Measurements from ENCODE around the gene CACNA2D1. TPM values are rescaled to one million over a fixed set of nuclear protein-coding genes. Genes with fewer than 3 reads are reported as not detected.

The CACNA2D1 gene
- polyA plus RNA-seq, 1 experiment: 19.5 TPM

DNA sequence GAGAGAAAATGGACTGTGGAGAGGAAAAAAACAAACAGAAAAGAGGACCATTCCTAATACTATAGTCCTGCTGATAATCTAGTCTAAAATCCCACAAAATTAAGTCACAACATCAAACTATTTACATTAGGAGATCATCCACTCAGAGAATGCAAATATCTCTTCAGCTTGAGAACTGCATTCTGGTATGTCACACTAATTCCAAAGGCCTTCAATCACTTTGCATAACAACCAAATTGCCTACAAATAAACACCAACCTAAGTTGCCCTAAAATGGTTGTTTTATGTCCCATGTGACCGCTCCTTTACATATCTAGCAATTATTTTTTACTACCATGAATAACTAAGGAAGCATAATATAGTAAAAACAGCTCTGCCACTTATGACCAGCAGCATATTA, 264.3 kb downstream of the CACNA2D1 start:
- TF ChIP-seq, protein P1, sequence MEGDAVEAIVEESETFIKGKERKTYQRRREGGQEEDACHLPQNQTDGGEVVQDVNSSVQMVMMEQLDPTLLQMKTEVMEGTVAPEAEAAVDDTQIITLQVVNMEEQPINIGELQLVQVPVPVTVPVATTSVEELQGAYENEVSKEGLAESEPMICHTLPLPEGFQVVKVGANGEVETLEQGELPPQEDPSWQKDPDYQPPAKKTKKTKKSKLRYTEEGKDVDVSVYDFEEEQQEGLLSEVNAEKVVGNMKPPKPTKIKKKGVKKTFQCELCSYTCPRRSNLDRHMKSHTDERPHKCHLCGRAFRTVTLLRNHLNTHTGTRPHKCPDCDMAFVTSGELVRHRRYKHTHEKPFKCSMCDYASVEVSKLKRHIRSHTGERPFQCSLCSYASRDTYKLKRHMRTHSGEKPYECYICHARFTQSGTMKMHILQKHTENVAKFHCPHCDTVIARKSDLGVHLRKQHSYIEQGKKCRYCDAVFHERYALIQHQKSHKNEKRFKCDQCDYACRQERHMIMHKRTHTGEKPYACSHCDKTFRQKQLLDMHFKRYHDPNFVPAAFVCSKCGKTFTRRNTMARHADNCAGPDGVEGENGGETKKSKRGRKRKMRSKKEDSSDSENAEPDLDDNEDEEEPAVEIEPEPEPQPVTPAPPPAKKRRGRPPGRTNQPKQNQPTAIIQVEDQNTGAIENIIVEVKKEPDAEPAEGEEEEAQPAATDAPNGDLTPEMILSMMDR (IDR thresholded peaks at IDR 0.05; ENCODE audit: low read depth, low read length): no peak
- Histone ChIP-seq H3K9me3 (ENCODE audit: control insufficient read depth, insufficient read depth, low read length) (no peaks in the 10 kb centered on the region), H3K27me3 (ENCODE audit: control insufficient read depth, insufficient read depth, low read length) (no peaks in the 10 kb centered on the region), H3K27ac (ENCODE audit: low read depth, low read length) (no peak overlapping the region), H3K4me3 (ENCODE audit: low read depth, low read length) (no peak overlapping the region)
- no peak for DNase-seq (ENCODE audit: low read depth, low spot score)
- CTCF ChIA-PET: no interaction called here
- POLR2A ChIA-PET: no interaction called here

DNA sequence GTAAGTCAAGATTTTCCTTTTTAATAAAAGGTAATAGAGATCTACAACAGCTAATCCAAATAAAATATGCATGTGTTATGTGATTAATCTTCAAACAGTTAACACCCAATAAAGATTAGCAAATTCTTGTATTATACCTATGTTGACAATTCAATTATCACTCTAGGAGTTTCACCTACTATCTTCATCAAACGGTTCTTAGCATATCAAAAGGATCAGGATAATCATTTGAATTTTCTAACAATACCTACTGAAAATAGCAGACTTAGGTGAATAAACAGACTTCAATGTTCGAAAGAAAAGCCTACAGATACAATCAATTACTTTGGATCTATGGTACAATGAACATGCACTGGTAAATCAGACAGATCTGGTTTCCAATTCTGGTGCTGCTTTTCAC, 268.3 kb downstream of the CACNA2D1 start:
- ChIA-PET CTCF (interaction anchor here (0.8 to 3.2 kb wide), 3 partner anchors 9 to 306 kb away, joined by 3 to 8 read pairs (median 3); no protein-coding TSS in a partner anchor), POLR2A (interaction anchor here (0.6 kb wide), 1 partner anchor 113 kb away, joined by 4 read pairs; no protein-coding TSS in a partner anchor)
- H3K27me3 ChIP-seq (ENCODE audit: control insufficient read depth, insufficient read depth, low read length): no peaks in the 10 kb centered on the region
- H3K4me3 ChIP-seq (ENCODE audit: low read depth, low read length): no peak overlapping the region
- TF ChIP-seq, protein P1 (IDR thresholded peaks at IDR 0.05; ENCODE audit: low read depth, low read length): no peak
- H3K9me3 ChIP-seq (ENCODE audit: control insufficient read depth, insufficient read depth, low read length): no peaks in the 10 kb centered on the region
- no peak overlapping the region for H3K27ac ChIP-seq (ENCODE audit: low read depth, low read length)
- DNase-seq (ENCODE audit: low read depth, low spot score): no peak

DNA sequence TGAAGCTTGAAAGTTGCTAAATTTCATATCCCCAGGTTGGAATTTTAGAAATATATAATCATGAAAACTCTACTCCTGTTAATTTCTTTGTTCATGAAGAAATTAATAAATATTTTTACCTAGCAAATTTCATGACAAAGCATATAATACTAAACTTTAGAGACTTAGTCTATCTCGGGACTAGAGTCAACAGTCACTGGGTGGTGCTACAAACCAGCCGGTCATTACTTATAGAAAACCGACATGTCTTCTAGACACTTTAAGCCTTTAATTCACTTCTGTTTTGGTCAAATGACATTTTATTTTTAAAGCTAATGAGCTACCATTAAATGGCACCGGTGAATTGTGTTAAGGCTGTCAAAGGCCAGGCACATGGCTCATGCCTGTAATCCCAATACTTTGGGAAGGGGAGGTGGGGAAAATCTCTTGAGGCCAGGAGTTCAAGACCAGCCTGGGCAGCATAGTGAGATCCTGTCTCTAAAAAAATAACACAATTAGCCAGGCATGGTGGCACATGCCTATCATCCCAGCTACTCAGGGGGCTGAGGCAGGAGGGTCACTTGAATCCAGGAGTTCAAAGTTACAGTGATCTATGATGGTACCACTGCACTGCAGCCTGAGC, 270.1 kb downstream of the CACNA2D1 start:
- POLR2A ChIA-PET: interaction anchor here (0.6 kb wide), 1 partner anchor 157 kb away, joined by 7 read pairs; no protein-coding TSS in a partner anchor
- CTCF ChIA-PET: interaction anchor here (3.2 kb wide), 1 partner anchor 308 kb away, joined by 8 read pairs; no protein-coding TSS in a partner anchor
- Histone ChIP-seq H3K27me3 (ENCODE audit: control insufficient read depth, insufficient read depth, low read length) (no peaks in the 10 kb centered on the region), H3K9me3 (ENCODE audit: control insufficient read depth, insufficient read depth, low read length) (no peaks in the 10 kb centered on the region), H3K27ac (ENCODE audit: low read depth, low read length) (no peak overlapping the region), H3K4me3 (ENCODE audit: low read depth, low read length) (no peak overlapping the region)
- TF ChIP-seq, protein P1 (IDR thresholded peaks at IDR 0.05; ENCODE audit: low read depth, low read length): no peak
- DNase-seq (ENCODE audit: low read depth, low spot score): no peak

DNA sequence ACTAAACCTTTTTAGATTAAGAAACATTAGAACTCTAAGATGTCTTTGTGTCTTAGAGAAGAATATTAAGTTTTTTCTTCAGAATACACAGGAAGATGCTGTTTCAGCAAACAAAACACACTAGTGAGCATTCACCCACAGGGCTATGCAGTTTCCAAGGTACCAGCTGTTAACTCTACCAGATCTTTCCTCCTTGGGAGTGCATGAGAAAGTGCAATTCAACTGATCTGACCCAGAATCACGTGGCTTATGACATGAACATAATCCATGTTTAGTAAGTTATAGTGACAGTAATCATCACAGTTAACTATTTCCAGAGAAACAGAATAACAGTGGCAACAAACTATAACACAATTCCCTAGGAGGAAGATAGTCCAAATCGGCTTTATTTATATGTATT, 270.7 kb downstream of the CACNA2D1 start:
- DNase-seq (ENCODE audit: low read depth, low spot score): no peak
- no peaks in the 10 kb centered on the region for H3K9me3 ChIP-seq (ENCODE audit: control insufficient read depth, insufficient read depth, low read length)
- POLR2A ChIA-PET: no interaction called here
- TF ChIP-seq, protein P1 (IDR thresholded peaks at IDR 0.05; ENCODE audit: low read depth, low read length): no peak
- H3K27ac ChIP-seq (ENCODE audit: low read depth, low read length): no peak overlapping the region
- no peaks in the 10 kb centered on the region for H3K27me3 ChIP-seq (ENCODE audit: control insufficient read depth, insufficient read depth, low read length)
- no peak overlapping the region for H3K4me3 ChIP-seq (ENCODE audit: low read depth, low read length)
- CTCF ChIA-PET: interaction anchor here (1.1 to 3.2 kb wide), 2 partner anchors 61 to 309 kb away, joined by 3 to 8 read pairs; no protein-coding TSS in a partner anchor

DNA sequence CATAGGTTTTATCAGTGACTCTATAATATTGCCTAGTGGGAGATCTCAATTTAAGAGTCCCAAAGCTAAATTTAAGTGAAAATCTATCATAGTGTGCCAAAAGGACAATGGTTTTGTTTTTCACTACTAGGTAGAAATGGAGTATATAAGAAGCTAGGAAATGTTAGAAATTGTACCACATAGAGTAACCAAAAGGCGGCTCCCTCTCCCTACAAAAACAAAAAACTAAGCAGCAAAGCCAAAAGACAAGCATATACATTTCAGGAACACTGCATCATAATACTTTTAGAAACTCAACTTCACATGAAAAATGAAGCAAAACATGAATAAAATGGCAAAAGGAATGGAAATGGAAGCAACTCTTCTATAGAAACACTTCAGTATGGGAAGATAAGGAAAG, 271.6 kb downstream of the CACNA2D1 start:
- DNase-seq (ENCODE audit: low read depth, low spot score): no peak
- Histone ChIP-seq H3K9me3 (ENCODE audit: control insufficient read depth, insufficient read depth, low read length) (no peaks in the 10 kb centered on the region), H3K27me3 (ENCODE audit: control insufficient read depth, insufficient read depth, low read length) (no peaks in the 10 kb centered on the region), H3K4me3 (ENCODE audit: low read depth, low read length) (no peak overlapping the region), H3K27ac (ENCODE audit: low read depth, low read length) (no peak overlapping the region)
- ChIA-PET CTCF (interaction anchor here (0.5 to 1.5 kb wide), 3 partner anchors 50 to 434 kb away, joined by 3 to 5 read pairs (median 3); no protein-coding TSS in a partner anchor), POLR2A (no interaction called here)
- TF ChIP-seq, protein P1 (IDR thresholded peaks at IDR 0.05; ENCODE audit: low read depth, low read length): peak; percentile 20; the same call in 1 of the 2 replicates
